ENCODE results near the gene AKR1A1. TPM values are rescaled to one million over a fixed set of nuclear protein-coding genes. Genes with fewer than 3 reads are reported as not detected.
"Not testable (repeated sequence)": the region's sequence is repeated elsewhere in the genome, so short reads cannot be mapped to it uniquely, and the experiment has no call there.

AKR1A1 gene
- 100 to 1,000 TPM in 1 of 2 donors, 10 to 100 TPM in 1; 96.8 to 103 TPM for total RNA-seq
- long read RNA-seq, transcript AKR1A1-214 (10 exons, 1,360 nt), result minor isoform, 10 of 60 reads
- long read RNA-seq, transcript AKR1A1-202 (10 exons, 1,818 nt), result minor isoform, 8 of 60 reads
- long read RNA-seq, transcript AKR1A1-201 (9 exons, 1,166 nt), result major isoform, 33 of 60 reads
- long read RNA-seq, partial matches to known transcripts, result 3 of 60 reads
- long read RNA-seq, other reads (novel, unspliced or antisense), result 5 of 60 reads

GRCh38 chr1:45550401-45551351 is at the start of gene AKR1A1:
Gene AKR1A1 (plus strand): TSS chr1:45550826. CDS start chr1:45561795, 10,969 bp downstream.
- peak; percentile 90 for DNase-seq
- peak; percentile 98 for ATAC-seq
- intact Hi-C loops (cut with DNase I), result loop anchor here in 1 of 2 donors (2.0 kb wide), 1 partner anchor 30 kb away; the partner anchor contains the start of gene PRDX1

DNA sequence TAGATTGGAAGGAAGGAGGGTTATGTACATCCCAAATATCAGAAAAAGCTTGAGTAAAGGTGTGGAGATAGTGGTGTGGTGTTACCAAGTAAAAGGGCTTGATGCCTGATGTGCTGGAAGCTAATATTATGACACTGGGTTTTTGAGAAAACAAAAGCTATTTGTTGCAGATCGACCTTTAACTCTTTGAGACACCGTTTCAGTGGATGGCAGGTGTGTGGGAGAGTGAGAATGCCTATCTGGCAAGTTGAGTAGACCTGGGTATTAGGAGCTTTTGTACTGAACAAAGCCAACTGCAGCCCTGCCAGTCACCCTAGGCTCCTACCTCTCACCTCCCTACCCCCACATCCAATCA is 49.1 kb upstream of the AKR1A1 start:
- intact Hi-C loops (cut with DNase I), result no loop called here
- ATAC-seq (no peak), DNase-seq (no peak)

- ATAC-seq (no peak), DNase-seq (no peak)
- intact Hi-C loops (cut with DNase I), result no loop called here
Observed at GRCh38 chr1:45503462-45504360, 46.9 kb upstream of the AKR1A1 start.

DNA sequence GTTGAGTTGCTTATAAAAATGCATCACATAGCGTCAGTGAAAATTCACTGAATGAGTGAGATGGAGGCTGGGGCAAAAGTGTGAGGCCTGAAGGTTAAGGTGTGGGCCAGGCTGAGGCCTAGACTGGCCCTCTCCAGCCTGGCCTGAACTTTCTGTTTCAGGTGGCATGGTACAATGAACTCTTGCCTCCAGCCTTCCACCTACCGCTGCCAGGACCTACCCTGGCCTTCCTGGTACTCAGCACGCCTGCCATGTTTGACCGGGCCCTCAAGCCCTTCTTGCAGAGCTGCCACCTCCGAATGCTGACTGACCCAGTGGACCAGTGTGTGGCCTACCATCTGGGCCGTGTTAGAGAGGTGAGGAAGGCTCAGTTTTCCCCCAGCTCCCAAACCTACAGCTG is 43.4 kb upstream of the AKR1A1 start:
- intact Hi-C loops (cut with DNase I), result no loop called here
- ATAC-seq (no peak), DNase-seq (no peak)

- ATAC-seq, result no peak
- intact Hi-C loops (cut with DNase I), result no loop called here
Observed at GRCh38 chr1:45507893-45508292, 42.7 kb upstream of the AKR1A1 start.

GRCh38 chr1:45508295-45509151 is 42.1 kb upstream of the AKR1A1 start:
- DNase-seq, result peak; percentile 47
- intact Hi-C loops (cut with DNase I), result no loop called here
- peak; percentile 56 to 81 for ATAC-seq

More at GRCh38 chr1:45507893-45508292, 42.7 kb upstream of the AKR1A1 start:
- no peak for DNase-seq

DNA sequence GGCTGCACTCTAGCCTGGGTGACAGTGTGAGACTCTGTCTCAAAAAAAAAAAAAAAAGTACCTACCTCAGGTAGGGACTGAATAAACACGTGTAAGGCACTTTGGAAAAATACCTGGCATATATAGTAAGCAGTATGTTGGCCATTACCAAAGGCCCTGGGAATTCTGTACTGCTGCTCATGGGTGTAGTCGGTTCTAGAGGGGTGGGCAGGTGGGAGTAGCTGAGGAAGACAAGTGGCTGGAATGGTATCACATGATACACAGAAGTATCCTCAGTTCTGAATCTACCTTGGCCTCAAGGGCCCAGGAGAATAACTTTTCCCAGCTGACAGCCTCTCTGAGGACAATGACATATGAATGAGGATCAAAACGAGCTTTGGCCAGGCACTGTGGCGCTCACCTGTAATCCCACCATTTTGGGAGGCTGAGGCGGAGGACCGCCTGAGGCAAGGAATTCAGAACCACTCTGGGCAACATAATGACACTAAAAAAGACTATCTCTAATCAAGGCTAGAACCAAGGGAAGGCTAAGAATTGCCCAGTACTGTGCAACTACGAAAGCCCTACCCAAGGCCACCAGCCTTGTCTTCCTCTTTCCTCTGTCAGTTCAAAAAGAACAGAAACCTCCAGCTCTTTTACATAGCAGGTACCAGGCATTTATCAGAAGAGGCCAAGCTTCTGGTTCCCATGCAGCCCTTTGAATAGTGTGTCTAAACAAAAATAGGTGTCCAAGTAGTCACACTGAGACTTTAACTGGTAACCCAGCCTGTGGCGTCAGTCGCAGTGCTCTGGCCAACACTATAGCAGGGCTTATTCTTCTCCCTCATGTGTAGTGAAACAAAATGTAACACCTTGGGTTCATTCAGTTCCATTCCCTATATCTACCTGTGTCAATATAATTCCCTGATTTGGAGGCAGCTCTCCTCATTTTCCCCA is 40.3 kb upstream of the AKR1A1 start:
- intact Hi-C loops (cut with DNase I), result loop anchor here in 1 of 2 donors (5.0 kb wide), 1 partner anchor 62 kb away; no protein-coding TSS in a partner anchor
- DNase-seq (no peak), ATAC-seq (no peak)

- DNase-seq (no peak), ATAC-seq (no peak)
- intact Hi-C loops (cut with DNase I), result loop anchor here in 1 of 2 donors (5.0 kb wide), 1 partner anchor 61 kb away; no protein-coding TSS in a partner anchor
Observed at GRCh38 chr1:45510972-45511527, 39.6 kb upstream of the AKR1A1 start.

DNA sequence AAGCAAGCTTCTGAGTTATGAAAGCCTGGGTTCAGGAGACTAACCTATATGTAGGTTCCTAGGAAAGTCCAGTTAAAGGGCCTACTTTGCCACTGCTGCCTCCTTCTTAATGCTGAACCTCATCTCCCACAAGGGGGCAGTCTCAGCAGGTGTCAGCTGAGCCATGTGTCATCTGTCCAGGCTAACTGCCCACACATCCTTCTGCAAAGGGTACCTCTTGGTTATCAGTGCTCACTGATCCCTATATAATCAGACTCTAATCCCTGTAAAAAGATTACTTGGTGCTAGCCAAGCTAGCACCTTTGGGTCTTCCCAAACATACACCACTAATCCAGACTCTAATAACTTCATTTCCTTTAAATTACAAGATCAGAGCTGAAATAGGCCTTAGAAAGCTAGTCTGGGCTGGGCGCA is 38.0 kb upstream of the AKR1A1 start:
- intact Hi-C loops (cut with DNase I), result loop anchor here in 1 of 2 donors (5.0 kb wide), 1 partner anchor 60 kb away; no protein-coding TSS in a partner anchor
- ATAC-seq (peak; percentile 49 to 78), DNase-seq (peak; percentile 64)

GRCh38 chr1:45513532-45514260 is 36.9 kb upstream of the AKR1A1 start:
- ATAC-seq, DNase-seq: not testable (repeated sequence)
- intact Hi-C loops (cut with DNase I), result loop anchor here in 1 of 2 donors (5.0 kb wide), 1 partner anchor 59 kb away; no protein-coding TSS in a partner anchor

- intact Hi-C loops (cut with DNase I), result no loop called here
- DNase-seq, result no peak
- no peak for ATAC-seq
Observed at GRCh38 chr1:45516036-45516435, 34.6 kb upstream of the AKR1A1 start.

DNA sequence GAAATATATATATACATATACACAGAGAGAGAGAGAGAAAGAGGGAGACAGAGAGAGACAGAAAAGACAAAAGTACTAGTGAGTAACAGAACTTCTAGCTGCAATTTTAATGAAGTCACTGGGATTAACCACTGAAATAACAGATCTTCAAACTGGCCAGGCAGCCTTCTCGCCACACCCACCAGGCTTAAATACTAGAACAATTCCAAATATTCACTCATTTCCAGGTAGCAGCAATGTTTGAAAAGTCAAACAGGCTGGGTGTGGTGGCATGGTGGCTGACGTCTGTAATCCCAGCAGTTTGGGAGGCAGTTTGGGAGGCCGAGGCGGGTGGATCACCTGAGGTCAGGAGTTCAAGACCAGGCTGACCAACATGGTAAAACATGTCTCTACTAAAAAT is 34.2 kb upstream of the AKR1A1 start:
- ATAC-seq, result no peak
- intact Hi-C loops (cut with DNase I), result no loop called here
- DNase-seq, result no peak

DNA sequence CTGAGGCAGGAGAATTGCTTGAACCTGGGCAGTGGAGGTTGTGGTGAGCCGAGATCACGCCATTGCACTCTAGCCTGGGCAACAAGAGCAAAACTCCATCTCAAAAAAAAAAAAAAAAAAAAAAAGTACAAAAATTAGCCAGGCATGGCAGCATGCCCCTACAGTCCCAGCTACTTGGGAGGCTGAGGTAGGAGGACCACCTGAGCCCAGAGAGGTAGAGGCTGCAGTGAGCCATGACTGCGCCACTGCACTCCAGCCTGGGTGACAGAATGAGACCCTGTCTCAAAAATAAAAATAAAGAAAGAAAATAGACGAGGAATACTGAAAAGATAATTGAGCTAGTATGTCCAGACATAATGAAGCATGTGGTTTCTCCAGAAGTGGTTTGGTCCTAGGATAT is 32.3 kb upstream of the AKR1A1 start:
- ATAC-seq; intact Hi-C loops (cut with DNase I): not testable (repeated sequence)

GRCh38 chr1:45518910-45519309 is 31.7 kb upstream of the AKR1A1 start:
- intact Hi-C loops (cut with DNase I), result no loop called here
- no peak for DNase-seq
- ATAC-seq, result no peak

More for the DNA sequence above, 32.3 kb upstream of the AKR1A1 start:
- not testable (repeated sequence) for DNase-seq

DNA sequence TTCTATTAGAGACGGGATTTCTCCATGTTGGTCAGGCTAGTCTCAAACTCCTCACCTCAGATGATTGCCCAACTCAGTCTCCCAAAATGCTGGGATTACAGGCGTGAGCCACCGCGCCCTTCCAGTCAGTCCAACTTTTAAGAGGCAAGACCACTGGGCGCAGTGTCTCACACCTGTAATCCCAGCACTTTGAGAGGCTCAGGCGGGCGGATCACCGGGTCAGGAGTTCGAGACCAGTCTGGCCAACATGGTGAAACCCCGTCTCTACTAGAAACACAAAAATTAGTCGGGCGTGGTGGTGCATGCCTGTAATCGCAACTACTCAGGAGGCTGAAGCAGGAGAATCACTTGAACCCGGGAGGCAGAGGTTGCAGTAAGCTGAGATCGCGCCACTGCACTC is 30.9 kb upstream of the AKR1A1 start:
- ATAC-seq, DNase-seq: not testable (repeated sequence)
- intact Hi-C loops (cut with DNase I), result loop anchor here (2.0 to 5.0 kb wide), 2 partner anchors 31 to 53 kb away; partner anchors contain the start of gene AKR1A1 (in 1 of the 2)
